Gastroesophageal sphincter (tissue), 4 donors: ENCODE data around the gene THOC6. TPM values are rescaled to one million over a fixed set of nuclear protein-coding genes. Genes with fewer than 3 reads are reported as not detected.
A peak's percentile ranks its signal among the peaks of the same experiment; 100 is the strongest.
"Not testable (repeated sequence)": the region's sequence is repeated elsewhere in the genome, so short reads cannot be mapped to it uniquely, and the experiment has no call there.

Experiments
- ATAC-seq: fragments of 150-250 bp; one replicate; pipeline ENCODE4 v1.9.1; 2016; ENCODE audit warnings: mild to moderate bottlenecking, moderate library complexity
- H3K27ac ChIP-seq, 4 donors: fragments of 200-600 bp; sonication (generic) in 3 of 4; 1 replicate in 3 of 4; 2 replicates in 1 of 4; pipeline ENCODE4 v1.5.1; 2016 to 2019
- H3K27me3 ChIP-seq: fragments of 200-600 bp; sonication (generic); one replicate; pipeline ENCODE4 v1.5.1; 2019
- H3K36me3 ChIP-seq, 2 donors: fragments of 200-600 bp; sonication (generic); one replicate each; pipeline ENCODE4 v1.5.1; 2019; ENCODE audit warnings: control low read depth in 1 of 2
- H3K4me1 ChIP-seq, 3 donors: fragments of 200-600 bp; sonication (generic); 1 replicate in 2 of 3; 2 replicates in 1 of 3; pipeline ENCODE4 v1.5.1; 2016 to 2019; ENCODE audit warnings: control low read depth in 2 of 3
- H3K4me3 ChIP-seq, 2 donors: fragments of 200-600 bp; sonication (generic); one replicate each; pipeline ENCODE4 v1.5.1; 2019; ENCODE audit warnings: mild to moderate bottlenecking in 1 of 2, moderate library complexity in 1 of 2
- H3K9me3 ChIP-seq, 3 donors: fragments of 200-600 bp; sonication (generic); one replicate each; pipeline ENCODE4 v1.5.1; 2017 to 2019; ENCODE audit warnings: control low read depth in 2 of 3
- EP300 ChIP-seq: sonication (generic); formaldehyde crosslinking; IDR thresholded peaks from one replicate; pipeline ENCODE4 v1.6.1; 2017; ENCODE audit warnings: antibody characterized with exemption, mild to moderate bottlenecking
- POLR2A ChIP-seq, 2 donors: fragments of 450-650 bp; IDR thresholded peaks; one replicate each; pipeline ENCODE4 v1.6.1; 2017; ENCODE audit warnings: antibody characterized with exemption in 2 of 2, mild to moderate bottlenecking in 2 of 2, moderate library complexity in 1 of 2
- POLR2AphosphoS5 ChIP-seq: sonication (generic); formaldehyde crosslinking; IDR thresholded peaks from one replicate; pipeline ENCODE4 v1.6.1; 2017; ENCODE audit warnings: antibody characterized with exemption
- WGBS, 2 donors: methylation state at CpG; one replicate each; pipeline ENCODE4 v1.1.5; 2018; ENCODE audit warnings: low coverage in 1 of 2; 5-methylcytosine and 5-hydroxymethylcytosine counted together
- total RNA-seq, 4 donors: library from RNA; depleted of rRNA; stranded (reverse); fragments of >200 nt; gene quantifications; one replicate each; pipeline ENCODE4 v1.1.0, GENCODE V29; 2016
- TF ChIP-seq, protein P1 (sequence below), 4 experiments: fragments of 200-600 bp in 2 of 4; fragments of 450-650 bp in 2 of 4; sonication (generic) in 1 of 4; IDR thresholded peaks; one replicate each; pipeline ENCODE4 v1.5.1; 2017 to 2019; ENCODE audit warnings: antibody characterized with exemption in 4 of 4, mild to moderate bottlenecking in 2 of 4, moderate library complexity in 2 of 4

The THOC6 gene
- total RNA-seq, 4 donors from 2014 or later: 17.6 to 28.2 (median 25.0) TPM

DNA sequence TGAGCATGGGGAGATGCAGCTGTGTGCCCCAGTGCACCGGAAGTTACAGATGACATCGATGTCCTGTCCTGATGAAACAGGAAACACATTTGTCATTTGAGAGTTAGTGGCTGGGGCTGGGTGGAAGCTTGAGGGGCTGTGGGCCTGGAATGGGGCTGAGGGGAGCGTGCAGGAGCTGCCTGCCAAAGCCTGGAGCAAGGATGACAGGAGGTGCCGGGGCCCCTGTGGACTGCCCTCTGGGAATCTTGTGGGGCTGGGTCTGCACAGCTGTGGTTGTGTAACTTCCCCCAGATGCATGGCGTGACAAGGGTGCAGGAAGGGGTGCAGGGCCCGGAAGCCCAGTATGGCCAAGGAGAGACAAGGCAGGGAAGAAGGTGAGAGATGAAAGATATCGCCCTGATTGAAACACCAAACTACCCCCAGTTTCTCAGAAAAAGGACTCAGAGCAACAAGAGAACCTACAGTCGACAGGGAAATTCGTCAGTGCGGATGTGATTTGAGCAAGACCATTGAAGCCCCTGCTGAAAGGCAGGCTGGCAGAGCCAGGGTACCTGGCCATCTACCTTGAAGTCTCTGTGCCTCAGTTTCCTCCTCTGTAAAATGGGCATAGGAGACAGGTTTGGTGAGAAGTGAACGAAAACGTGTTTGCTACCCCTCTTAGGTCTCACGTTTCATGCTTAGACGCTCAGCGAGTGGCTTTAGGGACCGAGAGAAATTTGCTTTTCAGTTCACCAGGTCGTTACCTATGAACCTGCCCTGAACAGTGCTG is 31.3 kb downstream of the THOC6 start:
- WGBS, 2 donors: 75 to 82% methylated on average over 7 to 15 of the region's 17 CpGs
- no peaks in the 10 kb centered on the region for H3K36me3 ChIP-seq
- no peak overlapping the region for H3K4me3 ChIP-seq
- H3K27me3 ChIP-seq: peaks cover 36% of the 10 kb centered on the region
- TF ChIP-seq, protein P1, sequence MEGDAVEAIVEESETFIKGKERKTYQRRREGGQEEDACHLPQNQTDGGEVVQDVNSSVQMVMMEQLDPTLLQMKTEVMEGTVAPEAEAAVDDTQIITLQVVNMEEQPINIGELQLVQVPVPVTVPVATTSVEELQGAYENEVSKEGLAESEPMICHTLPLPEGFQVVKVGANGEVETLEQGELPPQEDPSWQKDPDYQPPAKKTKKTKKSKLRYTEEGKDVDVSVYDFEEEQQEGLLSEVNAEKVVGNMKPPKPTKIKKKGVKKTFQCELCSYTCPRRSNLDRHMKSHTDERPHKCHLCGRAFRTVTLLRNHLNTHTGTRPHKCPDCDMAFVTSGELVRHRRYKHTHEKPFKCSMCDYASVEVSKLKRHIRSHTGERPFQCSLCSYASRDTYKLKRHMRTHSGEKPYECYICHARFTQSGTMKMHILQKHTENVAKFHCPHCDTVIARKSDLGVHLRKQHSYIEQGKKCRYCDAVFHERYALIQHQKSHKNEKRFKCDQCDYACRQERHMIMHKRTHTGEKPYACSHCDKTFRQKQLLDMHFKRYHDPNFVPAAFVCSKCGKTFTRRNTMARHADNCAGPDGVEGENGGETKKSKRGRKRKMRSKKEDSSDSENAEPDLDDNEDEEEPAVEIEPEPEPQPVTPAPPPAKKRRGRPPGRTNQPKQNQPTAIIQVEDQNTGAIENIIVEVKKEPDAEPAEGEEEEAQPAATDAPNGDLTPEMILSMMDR (IDR thresholded peaks at IDR 0.05): no peak
- TF ChIP-seq POLR2AphosphoS5 (no peak), EP300 (no peak), POLR2A (IDR thresholded peaks at IDR 0.05) (no peak)
- peaks cover 0 to 22% (median 11%) of the 10 kb centered on the region in 3 donors for H3K4me1 ChIP-seq
- H3K9me3 ChIP-seq: no peaks in the 10 kb centered on the region
- ATAC-seq: no peak
- no peak overlapping the region for H3K27ac ChIP-seq

DNA sequence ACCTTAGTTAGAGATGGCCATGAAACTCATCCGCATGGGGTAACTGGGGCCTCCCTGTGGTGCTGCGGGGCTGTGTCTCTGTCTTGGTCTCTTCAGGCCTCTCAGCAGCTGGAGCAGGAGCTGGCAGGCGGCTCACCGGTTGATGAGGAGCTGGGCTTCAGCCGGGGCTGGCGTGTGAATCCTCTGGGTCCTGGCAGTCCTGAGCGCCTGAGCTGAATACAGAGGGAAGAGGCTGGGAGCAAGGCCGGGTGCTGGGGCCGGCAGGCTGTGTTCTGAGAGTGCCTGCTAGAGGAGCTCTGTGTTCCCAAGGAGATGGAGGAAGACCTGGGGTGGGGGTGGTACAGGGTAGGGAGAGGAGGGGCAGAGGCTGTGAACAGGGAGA is 31.9 kb downstream of the THOC6 start:
- H3K4me3 ChIP-seq, H3K36me3 ChIP-seq, ATAC-seq, H3K9me3 ChIP-seq, H3K27ac ChIP-seq: not testable (repeated sequence)
- Histone ChIP-seq H3K4me1 (peaks cover 0 to 25% (median 11%) of the 10 kb centered on the region in 3 donors), H3K27me3 (peaks cover 30% of the 10 kb centered on the region)
- no CpG with 5 or more reads among the region's 9 CpGs for WGBS, 2 donors

DNA sequence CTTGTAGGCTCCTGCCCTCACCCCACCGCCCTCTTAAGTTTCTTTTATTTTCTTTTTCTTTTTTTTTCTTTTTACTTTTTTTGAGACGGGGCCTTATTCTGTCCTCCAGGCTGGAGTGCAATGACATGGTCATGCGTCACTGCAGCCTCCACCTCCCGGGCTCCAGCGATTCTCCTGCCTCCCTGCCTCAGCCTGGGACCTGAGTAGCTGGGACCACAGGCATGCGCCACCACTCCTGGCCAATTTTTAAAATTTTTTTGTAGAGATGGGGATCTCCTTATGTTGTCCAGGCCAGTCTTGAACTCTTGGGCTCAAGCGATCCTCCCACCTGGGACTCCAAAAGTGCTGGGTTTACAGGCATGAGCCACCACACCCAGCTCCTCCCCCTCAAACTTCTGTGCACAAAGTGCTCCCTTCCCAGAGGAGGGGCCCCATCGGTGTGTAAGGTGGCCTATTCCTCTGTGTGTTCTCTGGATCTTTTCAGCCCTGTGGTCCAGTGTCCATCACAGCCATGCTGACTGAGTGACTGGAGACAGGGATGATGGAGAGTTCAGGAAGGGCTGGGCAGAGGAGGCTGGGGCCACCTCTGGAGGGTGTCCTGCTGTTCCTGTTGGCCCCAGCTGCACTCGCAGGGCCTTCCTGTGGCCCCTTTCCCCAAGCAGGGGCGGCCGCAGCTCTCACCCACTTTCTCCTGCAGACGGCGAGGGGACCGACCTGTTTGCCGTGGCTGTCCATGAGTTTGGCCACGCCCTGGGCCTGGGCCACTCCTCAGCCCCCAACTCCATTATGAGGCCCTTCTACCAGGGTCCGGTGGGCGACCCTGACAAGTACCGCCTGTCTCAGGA is 32.7 kb downstream of the THOC6 start:
- WGBS, 2 donors: 88% methylated on average over 1 to 3 of the region's 19 CpGs
- no peaks in the 10 kb centered on the region for H3K9me3 ChIP-seq
- H3K36me3 ChIP-seq: no peaks in the 10 kb centered on the region
- no peak for TF ChIP-seq EP300
- no peak for TF ChIP-seq POLR2AphosphoS5
- TF ChIP-seq POLR2A (IDR thresholded peaks at IDR 0.05): no peak
- TF ChIP-seq, protein P1 (IDR thresholded peaks at IDR 0.05): no peak
- no peak for ATAC-seq
- H3K27ac ChIP-seq: no peak overlapping the region
- no peak overlapping the region for H3K4me3 ChIP-seq
- H3K27me3 ChIP-seq: peaks cover 21% of the 10 kb centered on the region
- H3K4me1 ChIP-seq: peaks cover 0 to 25% (median 11%) of the 10 kb centered on the region in 3 donors

DNA sequence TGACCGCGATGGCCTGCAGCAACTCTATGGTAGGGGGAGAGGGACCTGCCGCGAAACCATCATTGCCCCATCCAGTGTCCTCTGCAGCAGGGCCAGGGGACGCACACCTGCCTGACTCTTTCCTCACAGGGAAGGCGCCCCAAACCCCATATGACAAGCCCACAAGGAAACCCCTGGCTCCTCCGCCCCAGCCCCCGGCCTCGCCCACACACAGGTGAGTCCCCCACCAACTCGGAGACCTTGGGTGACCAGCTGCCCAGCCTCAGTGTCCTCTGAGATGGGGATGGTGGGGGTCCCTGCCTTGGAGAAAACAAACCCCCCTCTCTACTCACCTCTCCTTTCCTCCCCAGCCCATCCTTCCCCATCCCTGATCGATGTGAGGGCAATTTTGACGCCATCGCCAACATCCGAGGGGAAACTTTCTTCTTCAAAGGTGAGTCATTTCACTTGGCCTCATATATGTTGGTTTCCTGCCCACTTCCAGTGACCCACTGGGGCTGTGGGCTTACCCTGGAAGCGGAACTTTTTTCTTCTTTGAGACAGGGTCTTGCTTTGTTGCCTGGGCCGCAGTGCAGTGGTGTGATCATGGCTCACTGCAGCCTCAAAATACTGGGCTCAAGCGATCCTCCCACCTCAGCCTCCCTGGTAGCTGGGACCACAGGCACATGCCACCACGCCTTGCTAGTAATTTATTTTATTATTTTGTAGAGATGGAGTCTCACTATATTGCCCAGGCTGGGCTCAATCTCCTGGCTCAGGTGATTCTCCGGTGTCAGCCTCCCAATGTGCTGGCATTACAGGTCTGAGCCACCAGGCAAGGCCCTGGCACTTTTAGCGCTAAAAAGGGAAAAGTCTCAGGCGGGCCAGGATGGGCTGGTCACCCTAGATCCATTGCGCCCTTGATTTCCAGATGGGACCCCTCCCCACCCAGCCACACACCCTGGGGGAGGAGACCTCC is 33.6 kb downstream of the THOC6 start:
- ATAC-seq: no peak
- Histone ChIP-seq H3K27ac (no peak overlapping the region), H3K27me3 (peaks cover 14% of the 10 kb centered on the region), H3K4me1 (peaks cover 0 to 25% (median 11%) of the 10 kb centered on the region in 3 donors), H3K9me3 (no peaks in the 10 kb centered on the region), H3K4me3 (peak overlapping the region in 1 of 2 donors; percentile 83), H3K36me3 (no peaks in the 10 kb centered on the region)
- TF ChIP-seq POLR2AphosphoS5 (no peak), POLR2A (IDR thresholded peaks at IDR 0.05) (no peak), EP300 (no peak)
- TF ChIP-seq, protein P1 (IDR thresholded peaks at IDR 0.05): no peak
- 77 to 83% methylated on average over 5 to 7 of the region's 22 CpGs for WGBS, 2 donors
